Tongue (tissue), 2 donors: ENCODE measurements around the gene COG3. TPM values are rescaled to one million over a fixed set of nuclear protein-coding genes. Genes with fewer than 3 reads are reported as not detected.
A peak's percentile ranks its signal among the peaks of the same experiment; 100 is the strongest.

ENCODE experiments used
- DNase-seq: peaks from one replicate; pipeline ENCODE4 v3.0.0-alpha.2; 2015
- total RNA-seq: library from RNA; depleted of rRNA; stranded (reverse); fragments of >200 nt; gene quantifications from one replicate; pipeline ENCODE4 v1.2.3, GENCODE V29; 2014

Gene COG3
- total RNA-seq, 1 donor from 2014 or later, result 37.5 TPM

DNA sequence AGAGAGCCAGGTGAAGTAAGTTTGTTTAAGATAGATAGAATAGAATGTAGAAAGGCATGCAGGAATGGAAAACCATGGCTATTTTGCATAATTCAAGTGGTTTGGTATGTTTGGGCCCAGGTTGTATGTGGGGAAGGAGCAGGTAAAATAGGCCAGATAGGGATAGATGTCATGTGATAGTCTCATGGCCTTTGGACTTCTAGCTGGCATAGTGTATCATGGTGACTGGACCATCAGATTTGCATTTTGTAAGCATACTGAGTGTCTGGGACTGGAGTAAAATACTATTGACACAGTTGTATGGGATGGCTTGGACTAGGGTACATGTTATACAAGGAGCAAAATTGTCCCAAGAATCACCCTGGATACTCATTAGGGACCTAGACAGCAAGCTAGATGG is 38.9 kb downstream of the COG3 start:
- DNase-seq, result no peak

DNA sequence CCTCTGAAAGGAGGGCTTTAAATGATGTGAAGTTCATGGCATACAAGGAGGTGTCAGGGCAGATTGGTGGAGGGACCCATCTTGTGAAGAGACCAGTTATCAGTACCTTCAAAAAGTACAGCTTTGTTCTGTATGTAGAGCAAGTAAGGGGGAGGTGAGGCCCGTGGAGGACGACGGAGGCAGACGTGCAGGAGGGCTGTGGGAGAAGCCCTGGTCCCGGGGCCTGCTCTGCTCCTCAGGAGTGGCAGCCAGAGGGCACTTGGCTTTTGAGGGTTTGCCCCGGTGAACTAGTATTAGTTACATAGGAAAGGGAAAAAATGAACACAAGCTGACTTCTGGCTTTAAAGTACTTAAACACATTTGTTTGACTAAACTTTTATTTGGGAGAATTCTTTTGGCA is 42.1 kb downstream of the COG3 start:
- DNase-seq, result no peak

DNA sequence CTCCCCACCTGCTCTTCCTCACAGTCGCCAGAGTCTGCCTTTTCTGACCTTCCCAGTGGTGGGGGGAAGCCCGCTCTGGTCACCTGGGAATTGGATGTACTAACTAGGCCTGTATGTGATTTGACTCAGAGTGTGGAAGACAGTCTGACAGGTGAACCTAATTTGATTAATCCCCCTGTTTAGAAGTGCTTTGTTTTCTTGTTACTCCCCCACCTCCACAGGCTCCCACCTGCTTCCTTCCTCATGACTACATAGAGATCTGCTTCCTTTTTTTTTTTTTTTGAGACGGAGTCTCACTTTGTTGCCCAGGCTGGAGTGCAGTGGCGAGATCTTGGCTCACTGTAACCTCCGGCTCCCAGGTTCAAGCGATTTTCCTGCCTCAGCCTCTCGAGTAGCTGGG is 44.0 kb downstream of the COG3 start:
- DNase-seq, result no peak

DNA sequence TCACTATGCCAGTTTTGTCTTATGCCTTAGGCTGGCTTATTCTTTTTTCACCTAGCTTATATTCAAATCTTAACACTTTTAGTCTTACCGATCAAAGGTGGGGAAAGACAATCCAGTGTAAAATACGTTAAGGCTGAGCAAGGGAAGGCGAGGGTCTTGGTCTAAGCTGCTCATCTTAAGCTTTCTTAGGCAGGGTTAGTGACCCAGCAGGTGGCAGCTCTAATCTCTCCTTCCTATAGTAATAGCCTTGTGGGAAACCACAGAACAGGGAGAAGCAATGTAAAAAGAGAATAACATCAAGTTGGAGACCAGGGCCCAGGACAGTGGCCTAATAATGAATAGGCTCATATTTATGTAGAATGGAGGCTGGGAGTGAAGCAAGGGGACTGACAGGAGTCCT is 45.9 kb downstream of the COG3 start:
- DNase-seq, result no peak

DNA sequence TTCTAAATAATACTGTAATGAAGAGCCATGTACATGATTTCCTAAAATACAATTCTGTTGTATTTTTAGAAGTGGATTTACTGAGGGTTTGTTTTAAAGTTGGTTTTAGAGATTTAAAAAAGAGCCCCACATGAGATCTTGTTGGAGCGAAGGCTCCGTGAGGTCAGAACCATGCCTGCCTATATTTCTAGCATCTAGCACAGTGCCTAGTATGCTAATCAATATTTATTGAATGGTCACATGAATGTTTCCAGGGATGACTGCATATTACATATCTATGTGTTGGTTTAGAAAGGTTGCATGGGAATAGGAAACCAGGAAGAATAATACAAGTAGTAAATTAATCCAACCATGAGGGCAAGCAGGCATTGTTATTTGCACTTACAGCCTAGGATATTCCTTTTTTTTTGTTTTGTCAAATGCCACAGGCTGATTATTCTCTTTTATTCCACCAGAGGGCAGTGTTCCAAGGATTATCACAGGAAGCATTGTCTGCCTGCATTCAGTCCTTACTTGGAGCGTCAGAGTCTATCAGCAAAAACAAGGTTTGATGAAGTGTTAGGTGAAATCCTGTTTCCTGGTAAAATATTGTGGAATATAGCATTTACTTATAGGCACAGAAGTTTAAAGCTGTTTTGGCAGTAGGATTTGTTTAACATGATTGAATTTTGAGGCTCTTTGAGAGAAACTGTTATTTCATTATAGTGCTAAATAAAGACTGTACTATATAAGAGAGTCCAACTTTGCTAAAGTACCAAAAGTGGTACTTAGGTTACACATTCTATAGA is 46.8 kb downstream of the COG3 start:
- peak; percentile 89 for DNase-seq

DNA sequence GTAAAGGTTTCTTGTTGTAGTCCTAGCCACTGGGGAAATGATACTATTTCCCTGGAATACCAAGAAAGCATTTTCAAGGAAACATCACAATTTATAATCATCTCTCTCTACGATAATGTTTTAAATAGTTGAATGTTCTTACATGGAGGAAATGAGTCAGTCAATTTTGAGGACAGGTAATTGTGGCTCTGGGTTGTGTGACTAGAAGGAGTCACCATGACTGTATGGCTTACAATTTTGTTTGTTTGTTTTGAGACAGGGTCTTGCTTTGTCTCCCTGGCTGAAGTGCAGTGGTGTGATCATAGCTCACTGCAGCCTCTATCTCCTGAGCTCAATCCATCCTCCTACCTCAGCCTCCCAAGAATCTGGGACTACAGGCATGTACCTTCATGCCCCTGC is 47.4 kb downstream of the COG3 start:
- no peak for DNase-seq

DNA sequence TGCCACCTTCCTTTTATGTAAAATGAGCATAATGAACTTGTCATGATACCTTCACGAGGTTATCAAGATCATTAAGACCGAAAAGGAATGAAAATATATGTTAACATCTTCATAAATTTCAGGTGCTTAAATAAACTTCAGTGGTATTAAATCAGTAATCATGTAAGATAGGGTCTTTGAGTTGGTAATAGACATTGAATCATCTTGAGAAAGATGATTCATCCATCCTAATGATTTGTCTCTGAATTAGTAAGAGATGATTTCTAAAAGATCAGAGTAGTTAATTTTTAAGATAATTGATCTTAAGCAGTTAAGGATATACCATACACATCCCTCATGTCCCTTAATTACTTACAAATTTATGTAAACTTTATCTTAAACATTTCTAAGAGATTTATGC is 52.0 kb downstream of the COG3 start:
- no peak for DNase-seq

DNA sequence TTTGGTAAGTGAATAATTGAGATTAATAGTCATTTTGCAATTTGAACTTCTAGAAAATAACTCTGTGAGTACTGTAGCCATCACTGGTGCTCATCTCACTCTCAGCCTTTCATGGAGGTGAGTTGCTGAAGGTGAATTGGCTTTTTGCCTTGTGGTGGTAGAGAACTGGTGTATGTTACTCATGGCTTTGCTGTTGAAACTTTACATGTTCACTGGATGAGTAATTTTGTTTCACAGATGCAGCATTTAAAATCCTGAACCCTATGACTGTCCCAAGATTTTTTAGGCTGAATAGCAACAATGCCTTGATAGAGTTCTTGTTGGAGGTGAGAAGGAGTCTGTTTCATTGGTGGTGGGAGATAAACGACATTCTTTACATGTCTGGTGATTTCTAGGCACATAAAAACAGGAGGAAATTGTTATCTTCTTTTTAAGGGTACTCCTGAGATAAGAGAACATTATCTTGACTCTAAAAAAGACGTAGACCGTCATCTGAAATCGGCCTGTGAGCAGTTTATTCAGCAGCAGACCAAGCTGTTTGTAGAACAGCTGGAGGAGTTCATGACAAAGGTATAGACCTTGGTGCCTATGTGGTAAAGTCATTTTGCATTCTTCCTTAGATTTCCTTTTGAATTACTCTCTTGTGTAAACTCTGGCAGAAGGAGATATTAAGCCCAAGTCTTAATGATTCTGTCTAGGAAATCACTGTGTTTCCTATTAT is 53.9 kb downstream of the COG3 start:
- DNase-seq, result no peak

DNA sequence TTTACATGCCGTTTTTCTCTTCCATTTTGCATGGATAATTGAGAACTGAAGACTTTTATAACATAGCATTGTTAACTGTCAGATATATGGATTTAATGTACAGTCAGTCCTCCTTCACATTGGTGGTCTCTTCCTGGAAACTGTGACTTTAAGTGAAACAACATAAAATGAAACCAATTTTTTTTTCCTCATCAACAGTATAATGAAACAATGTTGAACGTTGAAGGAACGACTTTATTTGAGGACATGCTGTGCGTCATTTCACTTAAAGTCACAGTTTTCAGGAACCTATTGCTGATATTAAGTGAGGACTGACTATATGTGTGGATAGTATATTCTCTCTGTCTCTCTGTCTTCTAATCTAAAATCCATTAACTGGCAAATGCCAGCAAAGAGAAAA is 54.8 kb downstream of the COG3 start:
- no peak for DNase-seq

DNA sequence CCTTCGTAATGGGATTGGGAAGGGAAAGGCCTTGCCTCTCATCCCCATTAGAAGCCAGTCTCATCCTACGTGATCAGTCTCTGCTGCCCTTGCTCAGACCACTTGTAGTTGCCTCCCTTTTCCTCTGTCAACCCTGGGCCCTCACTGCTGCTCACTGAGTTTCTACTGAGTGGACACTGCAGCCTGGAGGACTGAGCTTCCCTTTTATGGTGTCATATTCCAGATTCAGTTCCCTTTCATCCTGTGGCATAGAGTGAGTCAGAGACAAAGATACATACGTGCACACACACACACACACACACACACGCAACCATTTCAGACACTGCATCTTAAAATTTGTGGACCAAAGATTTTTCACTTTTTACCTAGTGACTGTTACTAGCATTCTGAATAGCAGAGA is 56.6 kb downstream of the COG3 start:
- no peak for DNase-seq

DNA sequence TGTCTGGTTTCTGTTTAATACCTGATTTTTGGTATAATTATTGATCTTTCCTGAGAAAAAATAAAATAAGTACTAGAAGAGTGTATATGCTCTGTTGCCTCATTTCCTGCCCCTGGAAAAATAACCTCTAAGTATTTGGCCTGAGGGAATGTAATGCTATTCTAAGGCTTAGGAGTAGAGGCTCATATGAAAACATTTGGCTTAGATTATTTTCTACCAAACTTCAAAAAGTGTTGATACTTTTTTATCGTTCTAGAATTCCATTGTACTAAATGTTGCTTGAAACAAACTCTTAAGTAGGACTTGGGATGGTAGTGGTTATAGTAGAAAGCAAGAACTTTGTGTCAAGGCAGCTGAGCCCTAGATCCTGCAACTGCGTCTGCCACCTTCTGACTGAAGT is 57.8 kb downstream of the COG3 start:
- DNase-seq, result no peak

DNA sequence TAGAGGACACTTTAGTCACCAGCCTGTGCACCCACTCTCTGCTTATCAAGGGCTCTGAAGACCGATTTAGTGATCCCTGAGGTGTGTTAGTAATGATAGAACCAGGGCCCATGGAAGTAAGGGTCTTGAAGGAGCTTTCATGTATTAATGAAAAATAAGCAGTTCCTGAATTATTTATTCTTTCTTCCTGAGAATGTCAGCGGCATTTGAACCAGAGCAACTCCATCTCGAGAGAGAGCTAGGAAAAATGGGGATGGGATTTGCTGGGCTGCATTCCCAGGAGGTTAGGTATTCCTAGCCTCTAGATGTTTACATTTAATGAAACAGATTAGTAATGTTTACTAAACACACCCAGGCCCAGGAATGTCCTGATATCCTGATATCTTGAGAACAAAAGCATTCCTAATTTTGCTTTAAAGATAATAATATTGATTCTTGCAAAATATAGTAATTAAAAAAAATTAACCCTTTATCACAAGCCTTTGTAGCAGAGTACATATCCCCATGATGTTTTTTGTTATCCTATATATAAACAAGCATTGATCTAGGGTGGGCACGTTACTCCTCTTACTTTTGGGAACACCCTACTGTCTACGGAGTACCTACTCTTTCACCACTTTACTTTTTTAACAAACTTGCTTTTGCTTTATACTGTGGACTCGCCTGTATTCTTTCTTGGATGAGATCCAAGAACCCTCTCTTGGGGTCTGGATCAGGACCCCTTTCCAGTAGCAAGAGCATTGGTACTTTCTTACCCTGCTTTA is 63.1 kb downstream of the COG3 start:
- DNase-seq, result no peak

DNA sequence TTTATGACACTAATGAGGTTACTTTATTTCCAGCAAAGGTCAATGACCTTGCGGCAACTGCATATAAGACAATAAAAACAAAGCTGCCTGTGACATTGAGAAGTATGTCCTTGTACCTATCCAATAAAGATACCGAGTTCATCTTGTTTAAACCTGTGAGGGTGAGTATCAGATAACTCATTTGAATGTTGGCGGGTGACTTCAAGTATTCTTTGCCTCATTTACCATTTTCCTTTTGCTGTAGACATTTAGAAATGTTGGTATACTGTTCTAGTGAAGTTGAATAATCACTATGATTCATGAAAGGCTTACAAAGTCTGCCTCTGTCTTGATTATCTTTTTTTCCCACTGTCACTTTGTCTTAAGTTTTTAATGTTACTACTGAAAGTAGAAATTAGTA is 65.0 kb downstream of the COG3 start:
- DNase-seq, result no peak

DNA sequence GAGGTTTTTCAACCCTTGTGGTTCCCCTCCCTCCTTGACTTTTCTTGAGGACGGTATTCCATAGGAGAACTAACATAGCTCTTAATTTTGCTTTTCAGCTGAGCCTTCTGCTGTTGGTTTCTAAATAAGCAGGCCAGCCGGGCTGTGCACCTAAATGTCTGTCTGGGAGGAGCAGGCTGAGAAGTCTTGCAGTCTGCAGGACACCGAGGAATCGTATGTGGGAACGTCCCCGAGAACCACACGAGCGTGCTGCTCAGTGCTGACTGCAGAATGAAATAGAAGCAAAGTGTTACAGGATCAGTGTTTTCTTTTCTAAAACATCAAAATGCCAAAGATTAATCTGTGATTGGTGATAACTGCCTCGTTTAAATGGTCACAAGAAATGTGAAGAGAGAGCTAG is 69.9 kb downstream of the COG3 start:
- DNase-seq, result no peak

DNA sequence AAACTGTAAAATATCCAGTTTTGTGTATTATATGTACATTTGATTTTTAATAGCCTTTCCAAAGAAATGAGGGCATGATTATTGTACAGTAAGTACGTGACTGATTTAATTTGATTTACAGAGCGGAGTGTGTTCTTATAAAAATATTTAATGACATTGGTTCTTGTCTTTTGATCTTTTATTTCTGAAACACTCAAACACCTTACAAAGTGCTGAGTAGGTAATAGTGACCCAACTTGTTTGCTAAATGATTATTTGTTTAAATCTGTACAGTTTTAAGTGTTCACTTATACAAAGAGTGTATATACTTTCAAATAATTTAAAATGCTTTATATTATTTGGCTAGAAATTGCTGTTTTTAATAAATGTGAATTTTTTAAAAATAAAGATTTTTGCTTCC is 71.5 kb downstream of the COG3 start:
- no peak for DNase-seq

DNA sequence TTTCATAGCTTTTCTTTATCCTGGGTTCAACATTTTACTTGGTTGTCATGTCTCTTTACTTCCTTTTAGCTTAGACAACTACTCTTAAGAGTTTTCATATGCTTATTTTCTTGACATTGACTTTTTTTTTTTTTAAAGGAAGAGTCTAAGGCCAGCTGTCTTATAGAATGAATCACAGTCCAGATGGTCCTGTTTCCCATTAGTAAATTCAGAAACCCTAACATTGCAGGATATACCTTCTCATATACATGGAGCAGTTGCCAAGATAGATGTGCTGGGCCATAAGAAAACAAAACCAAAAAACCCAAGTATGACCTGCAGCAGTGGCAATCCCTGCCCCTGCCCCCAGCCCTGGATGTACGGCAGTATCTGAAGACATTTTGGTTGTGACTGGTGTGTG is 72.8 kb downstream of the COG3 start:
- DNase-seq, result peak; percentile 17

DNA sequence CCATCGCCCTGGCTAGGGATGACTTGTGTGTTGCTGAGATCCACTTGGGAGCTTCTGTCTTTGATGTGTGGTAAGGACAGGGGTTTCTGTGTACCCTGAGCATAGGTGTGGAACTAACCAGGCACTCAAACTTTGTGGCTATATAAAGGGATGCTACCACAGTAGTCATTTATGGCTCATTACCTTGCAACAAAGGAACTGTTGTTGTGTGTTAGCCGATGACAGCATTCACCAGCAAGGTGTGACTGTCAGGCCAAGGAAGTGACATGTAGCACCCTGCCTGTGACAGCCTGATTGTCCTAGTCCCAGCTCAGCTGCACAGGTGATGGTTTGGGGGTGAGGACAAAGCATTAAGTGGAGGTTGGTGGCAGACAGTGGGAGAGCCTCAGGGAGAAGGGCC is 73.6 kb downstream of the COG3 start:
- DNase-seq, result no peak

DNA sequence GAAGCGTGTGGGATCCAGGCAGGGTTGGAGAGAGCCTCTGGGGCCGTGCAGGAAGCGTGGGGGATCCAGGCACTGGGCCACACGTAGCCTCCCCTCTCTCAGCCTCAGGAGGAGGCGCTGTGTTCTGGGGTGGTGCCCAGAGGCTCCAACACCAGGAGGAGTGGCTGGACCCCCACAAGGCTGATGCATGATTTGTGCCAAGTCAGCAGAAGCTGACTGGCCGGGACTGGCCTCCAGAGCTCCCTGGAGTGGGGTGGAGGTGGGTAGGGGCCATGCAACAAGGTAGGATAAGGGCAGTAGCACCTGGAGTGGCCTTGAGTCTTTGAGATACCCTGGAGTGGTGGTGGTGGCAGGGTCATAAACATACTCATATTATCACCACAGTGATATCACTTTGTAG is 75.5 kb downstream of the COG3 start:
- no peak for DNase-seq

DNA sequence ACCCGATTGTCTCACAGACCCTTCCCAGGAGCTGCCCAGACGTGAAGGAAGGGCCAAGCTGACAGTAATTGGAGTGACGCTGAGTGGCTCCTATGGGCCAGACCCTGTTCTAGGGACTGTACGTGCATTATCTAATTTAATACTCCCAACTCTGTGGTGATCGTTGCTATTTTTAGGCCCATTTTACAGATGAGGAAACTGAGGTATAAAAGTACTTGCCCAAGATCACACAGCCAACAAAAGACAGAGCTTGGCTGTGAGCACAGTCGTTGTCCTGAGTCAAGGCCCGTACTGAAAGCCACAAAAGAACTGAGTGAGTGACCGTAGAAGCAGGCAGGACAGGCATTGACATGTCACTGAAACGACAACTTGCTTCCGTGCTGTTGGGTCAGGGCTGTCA is 76.1 kb downstream of the COG3 start:
- DNase-seq, result no peak

DNA sequence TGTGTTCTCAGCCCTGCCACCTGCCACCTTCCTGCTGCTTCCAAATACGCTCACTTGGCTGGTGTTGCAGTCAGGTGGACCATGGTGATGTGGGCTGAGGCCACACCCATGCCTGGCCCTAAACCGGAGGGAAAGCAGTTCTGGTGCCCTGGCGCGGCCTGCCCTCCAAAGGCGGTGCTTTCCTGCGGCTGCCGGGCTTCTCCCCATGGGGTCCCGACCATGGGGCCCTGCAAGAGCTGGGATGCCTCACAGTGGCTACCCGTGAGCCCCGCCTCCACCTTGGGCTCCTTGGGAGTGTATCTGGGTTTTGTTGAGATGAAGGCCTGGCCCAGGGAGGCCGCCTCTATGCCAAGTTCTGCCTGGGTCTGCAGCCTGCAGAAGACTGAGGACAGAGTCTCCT is 77.1 kb downstream of the COG3 start:
- no peak for DNase-seq

DNA sequence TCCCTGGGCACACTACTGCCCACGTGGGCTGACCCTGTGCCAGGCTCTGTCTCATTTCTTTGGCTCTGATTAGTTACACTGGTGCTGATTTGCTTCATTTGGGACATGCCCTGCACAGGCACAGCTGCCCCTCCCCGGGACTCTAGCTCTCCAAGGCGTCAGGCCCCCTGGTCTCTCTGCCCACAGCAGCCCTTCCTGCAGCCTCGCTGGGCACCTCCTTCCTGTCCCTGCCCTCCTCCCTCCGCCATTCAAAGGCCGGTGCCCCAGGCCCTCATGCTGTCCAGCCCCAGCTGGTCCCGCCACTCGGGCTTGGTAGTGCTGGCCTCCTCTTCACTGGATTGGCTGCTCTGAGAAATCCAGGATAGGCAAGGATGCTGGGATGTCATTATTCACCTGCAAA is 77.7 kb downstream of the COG3 start:
- no peak for DNase-seq

DNA sequence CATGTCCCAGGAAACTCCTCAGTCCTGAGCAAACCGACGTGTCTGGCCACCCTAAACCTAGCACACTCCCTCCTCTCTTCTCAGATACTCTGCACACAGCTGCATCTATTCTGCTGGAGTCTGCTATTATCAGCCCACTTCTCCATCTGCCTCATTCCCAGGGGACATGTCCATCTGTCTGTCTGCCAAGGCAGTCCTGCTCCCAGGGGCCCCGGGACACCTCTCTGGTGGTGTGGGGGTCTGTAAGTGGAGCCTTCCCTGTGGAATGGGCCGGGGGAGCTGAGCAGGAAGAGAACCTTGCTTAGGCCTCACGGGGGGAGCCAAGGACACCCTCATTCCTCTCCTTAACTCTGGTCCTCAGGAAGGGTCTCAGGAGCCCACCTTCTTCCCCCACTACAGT is 78.1 kb downstream of the COG3 start:
- no peak for DNase-seq

DNA sequence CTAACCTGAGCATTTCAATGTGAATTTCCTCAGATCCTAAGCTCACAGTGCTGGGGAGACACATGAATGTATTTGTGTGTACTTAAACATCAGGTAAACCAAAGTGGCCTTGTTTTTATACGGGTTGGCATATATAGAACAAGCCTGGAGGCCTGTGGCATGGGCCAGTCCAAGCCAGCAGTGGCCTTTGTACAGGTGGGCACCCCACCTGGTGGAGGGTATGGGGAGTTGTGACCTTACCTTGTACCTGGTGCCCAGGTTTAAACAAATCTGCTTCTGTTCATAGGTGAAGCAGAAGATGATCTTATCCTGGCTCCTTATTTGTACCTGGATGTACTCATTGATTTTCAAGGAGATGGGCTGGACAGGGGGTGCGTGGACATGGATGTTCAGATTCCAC is 79.8 kb downstream of the COG3 start:
- DNase-seq, result no peak
